Liver (tissue), 9 donors: Measurements from ENCODE around the gene SIRT6. TPM values are rescaled to one million over a fixed set of nuclear protein-coding genes. Genes with fewer than 3 reads are reported as not detected.

Experiments used
- DNase-seq: peaks from one replicate; pipeline ENCODE4 v3.0.0-alpha.2; 2017; ENCODE audit warnings: low spot score
- H3K27ac ChIP-seq, 2 donors: one replicate each; pipeline ENCODE4 v1.7.0; 2013; ENCODE audit warnings: inconsistent platforms in 2 of 2, low read length in 2 of 2, control low read depth in 1 of 2, low read depth in 1 of 2, mild to moderate bottlenecking in 1 of 2
- H3K27me3 ChIP-seq, 4 donors: one replicate each; pipeline versions ENCODE4 v1.6.1 to v1.7.0; 2013; ENCODE audit warnings: low read length in 3 of 4, inconsistent platforms in 1 of 4, mild to moderate bottlenecking in 1 of 4, moderate library complexity in 1 of 4; ENCODE audit not compliant: control insufficient read depth in 4 of 4, insufficient read depth in 4 of 4
- H3K36me3 ChIP-seq, 4 donors: one replicate each; pipeline versions ENCODE4 v1.6.1 to v1.7.0; 2013; ENCODE audit warnings: low read length in 3 of 4, mild to moderate bottlenecking in 3 of 4, low read depth in 1 of 4, moderate library complexity in 1 of 4; ENCODE audit not compliant: control insufficient read depth in 4 of 4, insufficient read depth in 3 of 4
- H3K4me1 ChIP-seq, 4 donors: one replicate each; pipeline versions ENCODE4 v1.6.1 to v1.7.0; 2013; ENCODE audit warnings: low read length in 3 of 4, mild to moderate bottlenecking in 3 of 4, moderate library complexity in 1 of 4; ENCODE audit not compliant: control insufficient read depth in 4 of 4, insufficient read depth in 4 of 4
- H3K4me3 ChIP-seq, 3 donors: one replicate each; pipeline versions ENCODE4 v1.6.1 to v1.7.0; 2013; ENCODE audit warnings: low read length in 3 of 3, control low read depth in 1 of 3, low read depth in 1 of 3, mild to moderate bottlenecking in 1 of 3
- H3K9ac ChIP-seq, 2 donors: one replicate each; pipeline ENCODE4 v1.7.0; 2013; ENCODE audit warnings: low read length in 2 of 2, mild to moderate bottlenecking in 2 of 2, moderate library complexity in 2 of 2, control low read depth in 1 of 2, low read depth in 1 of 2
- H3K9me3 ChIP-seq, 4 donors: one replicate each; pipeline versions ENCODE4 v1.6.1 to v1.7.0; 2013; ENCODE audit warnings: low read length in 3 of 4; ENCODE audit not compliant: control insufficient read depth in 4 of 4
- EGR1 ChIP-seq, 2 donors: IDR thresholded peaks; 2 replicates each; pipeline ENCODE4 v1.6.1; 2016 to 2018; ENCODE audit warnings: antibody characterized with exemption in 2 of 2, low read depth in 2 of 2
- FOXA1 ChIP-seq: IDR thresholded peaks from 2 replicates; pipeline ENCODE4 v1.6.1; 2016; ENCODE audit warnings: antibody characterized with exemption
- FOXA2 ChIP-seq: IDR thresholded peaks from 2 replicates; pipeline ENCODE4 v1.6.1; 2016; ENCODE audit warnings: antibody characterized with exemption
- GABPA ChIP-seq, 2 donors: IDR thresholded peaks in 1 of 2; conservative IDR thresholded peaks in 1 of 2; 2 replicates each; pipeline ENCODE4 v1.6.1; 2016; ENCODE audit warnings: antibody characterized with exemption in 2 of 2, mild to moderate bottlenecking in 1 of 2, moderate library complexity in 1 of 2
- HNF4A ChIP-seq, 2 donors: conservative IDR thresholded peaks; 2 replicates each; pipeline ENCODE4 v1.6.1; 2016; ENCODE audit warnings: antibody characterized with exemption in 2 of 2, mild to moderate bottlenecking in 2 of 2
- HNF4G ChIP-seq: IDR thresholded peaks from 2 replicates; pipeline ENCODE4 v1.6.1; 2016; ENCODE audit warnings: antibody characterized with exemption
- JUND ChIP-seq, 2 donors: IDR thresholded peaks; 2 replicates each; pipeline ENCODE4 v1.6.1; 2016; ENCODE audit warnings: antibody characterized with exemption in 2 of 2
- NR2F2 ChIP-seq: IDR thresholded peaks from 2 replicates; pipeline ENCODE4 v1.6.1; 2016; ENCODE audit warnings: antibody characterized with exemption
- RAD21 ChIP-seq, 2 donors: IDR thresholded peaks; 2 replicates each; pipeline ENCODE4 v1.6.1; 2016; ENCODE audit warnings: antibody characterized with exemption in 2 of 2, mild to moderate bottlenecking in 2 of 2
- RXRA ChIP-seq, 2 donors: IDR thresholded peaks; 2 replicates each; pipeline ENCODE4 v1.6.1; 2017 to 2018; ENCODE audit warnings: antibody characterized with exemption in 2 of 2, mild to moderate bottlenecking in 1 of 2
- SP1 ChIP-seq: IDR thresholded peaks from 2 replicates; pipeline ENCODE4 v1.6.1; 2018; ENCODE audit warnings: antibody characterized with exemption, mild to moderate bottlenecking
- TAF1 ChIP-seq: conservative IDR thresholded peaks from 2 replicates; pipeline ENCODE4 v1.6.1; 2016; ENCODE audit warnings: antibody characterized with exemption, mild to moderate bottlenecking
- YY1 ChIP-seq: IDR thresholded peaks from 2 replicates; pipeline ENCODE4 v1.6.1; 2016; ENCODE audit warnings: antibody characterized with exemption, mild to moderate bottlenecking
- WGBS: extraction: QIAGEN DNeasy Blood & Tissue Kit; methylation state at CpG from one replicate; pipeline ENCODE4 v1.1.7; 2013; 5-methylcytosine and 5-hydroxymethylcytosine counted together
- polyA plus RNA-seq, 2 donors: library from polyadenylated mRNA; stranded (reverse) in 1 of 2; unstranded in 1 of 2; fragments of 200-250 nt in 1 of 2; fragments of >200 nt in 1 of 2; fragmentation: Nextera tagmentation in 1 of 2; extraction: Ambion mirVana in 1 of 2; gene quantifications; one replicate each; pipeline versions ENCODE4 v1.2.1 to v1.2.3, GENCODE V29; 2013 to 2015
- total RNA-seq, 2 donors: library from RNA; depleted of rRNA; stranded (reverse); fragments of >200 nt; gene quantifications; one replicate each; pipeline ENCODE4 v1.2.3, GENCODE V29; 2014
- TF ChIP-seq, protein P1 (sequence below): IDR thresholded peaks from 2 replicates; pipeline ENCODE4 v1.6.1; 2016; ENCODE audit warnings: antibody characterized with exemption, mild to moderate bottlenecking
- TF ChIP-seq, protein P2 (sequence below): IDR thresholded peaks from 2 replicates; pipeline ENCODE4 v1.6.1; 2016; ENCODE audit warnings: antibody characterized with exemption
- TF ChIP-seq, protein P3 (sequence below): fragments of 150-350 bp; IDR thresholded peaks from 2 replicates; pipeline ENCODE4 v1.5.1; 2017; ENCODE audit warnings: improper control_type of control experiment, low read depth, low read length; ENCODE audit not compliant: missing input control
- TF ChIP-seq, protein P4 (sequence below): IDR thresholded peaks from 2 replicates; pipeline ENCODE4 v1.6.1; 2016; ENCODE audit warnings: antibody characterized with exemption
- TF ChIP-seq, protein P5 (sequence below): IDR thresholded peaks from 2 replicates; pipeline ENCODE4 v1.6.1; 2016; ENCODE audit warnings: antibody characterized with exemption
- donor health status: healthy.
- donor health status: healthy.
- donor health status: healthy.
- donor health status: healthy.
- donor health status: healthy.

Gene SIRT6
- total and polyA plus RNA-seq, 4 donors = 7.7 to 12.7 (median 9.8) TPM

DNA sequence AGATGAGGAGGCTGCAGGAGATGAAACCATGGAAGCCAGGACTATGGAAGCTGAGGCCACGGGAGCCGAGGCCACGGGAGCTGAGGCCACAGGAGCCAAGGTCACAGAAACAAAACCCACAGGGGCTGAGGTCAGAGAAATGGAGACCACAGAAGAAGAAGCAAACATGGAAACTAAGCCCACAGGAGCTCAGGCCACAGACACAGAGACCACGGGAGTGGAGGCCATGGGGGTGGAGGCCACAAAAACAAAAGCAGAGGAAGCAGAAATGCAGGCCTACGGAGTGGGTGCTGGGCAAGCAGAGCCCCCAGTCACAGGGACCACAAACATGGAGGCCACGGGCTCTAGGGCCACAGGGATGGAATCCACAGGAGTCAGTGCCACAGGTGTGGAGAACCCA is 34.5 kb upstream of the SIRT6 start:
- Histone ChIP-seq H3K4me3 (no peak overlapping the region), H3K27ac (no peak overlapping the region), H3K4me1 (no peaks in the 10 kb centered on the region), H3K9me3 (no peaks in the 10 kb centered on the region), H3K27me3 (no peaks in the 10 kb centered on the region), H3K36me3 (peaks cover 0 to 2% (median 0%) of the 10 kb centered on the region in 4 donors), H3K9ac (no peak overlapping the region)
- no peak for DNase-seq
- WGBS = 86% methylated on average over 6 of the region's 6 CpGs
- TF ChIP-seq, protein P1, sequence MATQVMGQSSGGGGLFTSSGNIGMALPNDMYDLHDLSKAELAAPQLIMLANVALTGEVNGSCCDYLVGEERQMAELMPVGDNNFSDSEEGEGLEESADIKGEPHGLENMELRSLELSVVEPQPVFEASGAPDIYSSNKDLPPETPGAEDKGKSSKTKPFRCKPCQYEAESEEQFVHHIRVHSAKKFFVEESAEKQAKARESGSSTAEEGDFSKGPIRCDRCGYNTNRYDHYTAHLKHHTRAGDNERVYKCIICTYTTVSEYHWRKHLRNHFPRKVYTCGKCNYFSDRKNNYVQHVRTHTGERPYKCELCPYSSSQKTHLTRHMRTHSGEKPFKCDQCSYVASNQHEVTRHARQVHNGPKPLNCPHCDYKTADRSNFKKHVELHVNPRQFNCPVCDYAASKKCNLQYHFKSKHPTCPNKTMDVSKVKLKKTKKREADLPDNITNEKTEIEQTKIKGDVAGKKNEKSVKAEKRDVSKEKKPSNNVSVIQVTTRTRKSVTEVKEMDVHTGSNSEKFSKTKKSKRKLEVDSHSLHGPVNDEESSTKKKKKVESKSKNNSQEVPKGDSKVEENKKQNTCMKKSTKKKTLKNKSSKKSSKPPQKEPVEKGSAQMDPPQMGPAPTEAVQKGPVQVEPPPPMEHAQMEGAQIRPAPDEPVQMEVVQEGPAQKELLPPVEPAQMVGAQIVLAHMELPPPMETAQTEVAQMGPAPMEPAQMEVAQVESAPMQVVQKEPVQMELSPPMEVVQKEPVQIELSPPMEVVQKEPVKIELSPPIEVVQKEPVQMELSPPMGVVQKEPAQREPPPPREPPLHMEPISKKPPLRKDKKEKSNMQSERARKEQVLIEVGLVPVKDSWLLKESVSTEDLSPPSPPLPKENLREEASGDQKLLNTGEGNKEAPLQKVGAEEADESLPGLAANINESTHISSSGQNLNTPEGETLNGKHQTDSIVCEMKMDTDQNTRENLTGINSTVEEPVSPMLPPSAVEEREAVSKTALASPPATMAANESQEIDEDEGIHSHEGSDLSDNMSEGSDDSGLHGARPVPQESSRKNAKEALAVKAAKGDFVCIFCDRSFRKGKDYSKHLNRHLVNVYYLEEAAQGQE = no peak
- no peak for TF ChIP-seq NR2F2
- TF ChIP-seq, protein P2, sequence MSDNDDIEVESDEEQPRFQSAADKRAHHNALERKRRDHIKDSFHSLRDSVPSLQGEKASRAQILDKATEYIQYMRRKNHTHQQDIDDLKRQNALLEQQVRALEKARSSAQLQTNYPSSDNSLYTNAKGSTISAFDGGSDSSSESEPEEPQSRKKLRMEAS = no peak
- TF ChIP-seq RAD21 (IDR thresholded peaks at IDR 0.05) = no peak
- TF ChIP-seq GABPA (IDR thresholded peaks at IDR 0.05 in 1 of 2, conservative IDR thresholded peaks at IDR 0.05 in 1 of 2) = no peak
- no peak for TF ChIP-seq YY1
- TF ChIP-seq FOXA2 = no peak
- TF ChIP-seq, protein P3, sequence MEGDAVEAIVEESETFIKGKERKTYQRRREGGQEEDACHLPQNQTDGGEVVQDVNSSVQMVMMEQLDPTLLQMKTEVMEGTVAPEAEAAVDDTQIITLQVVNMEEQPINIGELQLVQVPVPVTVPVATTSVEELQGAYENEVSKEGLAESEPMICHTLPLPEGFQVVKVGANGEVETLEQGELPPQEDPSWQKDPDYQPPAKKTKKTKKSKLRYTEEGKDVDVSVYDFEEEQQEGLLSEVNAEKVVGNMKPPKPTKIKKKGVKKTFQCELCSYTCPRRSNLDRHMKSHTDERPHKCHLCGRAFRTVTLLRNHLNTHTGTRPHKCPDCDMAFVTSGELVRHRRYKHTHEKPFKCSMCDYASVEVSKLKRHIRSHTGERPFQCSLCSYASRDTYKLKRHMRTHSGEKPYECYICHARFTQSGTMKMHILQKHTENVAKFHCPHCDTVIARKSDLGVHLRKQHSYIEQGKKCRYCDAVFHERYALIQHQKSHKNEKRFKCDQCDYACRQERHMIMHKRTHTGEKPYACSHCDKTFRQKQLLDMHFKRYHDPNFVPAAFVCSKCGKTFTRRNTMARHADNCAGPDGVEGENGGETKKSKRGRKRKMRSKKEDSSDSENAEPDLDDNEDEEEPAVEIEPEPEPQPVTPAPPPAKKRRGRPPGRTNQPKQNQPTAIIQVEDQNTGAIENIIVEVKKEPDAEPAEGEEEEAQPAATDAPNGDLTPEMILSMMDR = no peak
- no peak for TF ChIP-seq JUND (IDR thresholded peaks at IDR 0.05)
- TF ChIP-seq HNF4A (conservative IDR thresholded peaks at IDR 0.05) = no peak
- TF ChIP-seq, protein P4, sequence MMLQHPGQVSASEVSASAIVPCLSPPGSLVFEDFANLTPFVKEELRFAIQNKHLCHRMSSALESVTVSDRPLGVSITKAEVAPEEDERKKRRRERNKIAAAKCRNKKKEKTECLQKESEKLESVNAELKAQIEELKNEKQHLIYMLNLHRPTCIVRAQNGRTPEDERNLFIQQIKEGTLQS = no peak
- TF ChIP-seq, protein P5, sequence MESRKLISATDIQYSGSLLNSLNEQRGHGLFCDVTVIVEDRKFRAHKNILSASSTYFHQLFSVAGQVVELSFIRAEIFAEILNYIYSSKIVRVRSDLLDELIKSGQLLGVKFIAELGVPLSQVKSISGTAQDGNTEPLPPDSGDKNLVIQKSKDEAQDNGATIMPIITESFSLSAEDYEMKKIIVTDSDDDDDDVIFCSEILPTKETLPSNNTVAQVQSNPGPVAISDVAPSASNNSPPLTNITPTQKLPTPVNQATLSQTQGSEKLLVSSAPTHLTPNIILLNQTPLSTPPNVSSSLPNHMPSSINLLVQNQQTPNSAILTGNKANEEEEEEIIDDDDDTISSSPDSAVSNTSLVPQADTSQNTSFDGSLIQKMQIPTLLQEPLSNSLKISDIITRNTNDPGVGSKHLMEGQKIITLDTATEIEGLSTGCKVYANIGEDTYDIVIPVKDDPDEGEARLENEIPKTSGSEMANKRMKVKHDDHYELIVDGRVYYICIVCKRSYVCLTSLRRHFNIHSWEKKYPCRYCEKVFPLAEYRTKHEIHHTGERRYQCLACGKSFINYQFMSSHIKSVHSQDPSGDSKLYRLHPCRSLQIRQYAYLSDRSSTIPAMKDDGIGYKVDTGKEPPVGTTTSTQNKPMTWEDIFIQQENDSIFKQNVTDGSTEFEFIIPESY = no peak
- TF ChIP-seq HNF4G = no peak
- TF ChIP-seq EGR1 (IDR thresholded peaks at IDR 0.05; ENCODE audit: low read depth in 2 of 2) = no peak
- no peak for TF ChIP-seq TAF1
- no peak for TF ChIP-seq FOXA1
- no peak for TF ChIP-seq RXRA (IDR thresholded peaks at IDR 0.05)
- TF ChIP-seq SP1 = no peak
